ENCODE measurements around the gene FAT4.

FAT4 gene

DNA sequence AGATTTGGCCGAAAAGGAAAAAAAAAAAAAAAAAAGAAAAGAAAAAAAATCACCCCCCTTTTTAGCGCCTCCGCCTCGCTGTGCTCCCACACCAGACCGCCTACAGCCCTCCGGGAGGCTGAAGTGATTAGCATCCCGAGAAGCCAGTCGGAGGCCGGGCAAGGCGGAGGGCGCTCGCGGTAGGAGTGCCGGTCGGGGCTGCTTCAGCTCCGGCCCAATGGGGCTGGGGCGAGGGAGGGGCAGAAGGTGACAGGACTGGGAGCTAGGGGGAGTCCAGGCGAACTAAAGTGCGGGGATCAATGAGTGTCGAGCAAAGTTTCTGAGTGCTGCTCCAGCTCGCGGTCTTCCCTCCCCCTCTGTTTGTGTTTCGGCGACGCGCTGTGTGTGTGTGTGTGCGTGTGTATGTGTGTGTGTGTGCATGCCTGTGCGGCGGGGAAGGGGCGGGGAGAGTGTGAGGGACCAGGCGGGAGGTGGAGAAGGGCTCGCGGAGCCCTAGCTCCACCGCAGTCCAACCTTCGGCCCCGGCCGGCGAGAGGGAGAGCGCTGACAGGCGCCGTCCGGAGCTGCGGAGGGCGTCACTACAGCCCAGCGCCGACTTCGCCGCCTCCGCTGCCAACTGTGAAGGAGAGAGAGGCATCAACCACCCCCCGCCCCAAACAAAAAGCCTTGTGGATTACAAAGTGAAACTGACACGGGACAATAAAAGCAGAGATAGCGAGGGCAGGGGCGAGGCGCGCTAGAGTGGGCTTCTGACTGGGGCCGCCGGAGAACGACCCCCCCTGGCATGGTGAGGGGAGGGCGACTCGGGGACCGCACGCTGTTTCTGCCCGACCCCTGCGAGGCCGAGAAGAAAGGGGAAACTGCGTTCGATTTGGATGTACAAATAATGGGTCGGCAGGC lies at the start of gene FAT4:
TSS of gene FAT4 (plus strand) at position 280 of the 900 bp plus-strand sequence. CDS start 1,457 bp downstream, outside the sequence.
- DNase-seq (ENCODE audit: extremely low read depth in 1 of 2, low read depth in 1 of 2), result peak in 1 of 2 donors; percentile 10

GRCh38 chr4:125265846-125266245 lies 48.9 kb upstream of the FAT4 start:
- DNase-seq (ENCODE audit: extremely low read depth in 1 of 2, low read depth in 1 of 2), result no peak

GRCh38 chr4:125266901-125267604 lies 47.7 kb upstream of the FAT4 start:
- no peak for DNase-seq (ENCODE audit: extremely low read depth in 1 of 2, low read depth in 1 of 2)

DNA sequence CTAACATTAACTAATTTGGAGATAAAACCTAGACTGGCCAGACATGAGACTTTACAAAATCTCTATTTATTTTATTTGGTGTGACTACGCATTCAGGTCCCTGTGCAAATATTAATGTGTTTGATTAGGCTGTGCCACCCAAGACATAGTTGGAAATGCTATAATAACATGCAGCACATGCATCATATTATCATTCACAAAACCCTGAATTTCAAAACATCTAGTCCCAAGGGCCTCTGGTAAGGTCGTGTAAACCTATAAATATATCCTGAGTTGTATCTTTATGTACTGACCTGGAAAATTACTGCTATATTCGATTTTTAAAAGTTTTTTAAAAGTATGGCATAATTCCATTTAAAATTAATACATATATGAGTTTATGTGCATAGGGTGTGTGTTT lies 47.1 kb upstream of the FAT4 start:
- DNase-seq (ENCODE audit: extremely low read depth in 1 of 2, low read depth in 1 of 2), result no peak

DNA sequence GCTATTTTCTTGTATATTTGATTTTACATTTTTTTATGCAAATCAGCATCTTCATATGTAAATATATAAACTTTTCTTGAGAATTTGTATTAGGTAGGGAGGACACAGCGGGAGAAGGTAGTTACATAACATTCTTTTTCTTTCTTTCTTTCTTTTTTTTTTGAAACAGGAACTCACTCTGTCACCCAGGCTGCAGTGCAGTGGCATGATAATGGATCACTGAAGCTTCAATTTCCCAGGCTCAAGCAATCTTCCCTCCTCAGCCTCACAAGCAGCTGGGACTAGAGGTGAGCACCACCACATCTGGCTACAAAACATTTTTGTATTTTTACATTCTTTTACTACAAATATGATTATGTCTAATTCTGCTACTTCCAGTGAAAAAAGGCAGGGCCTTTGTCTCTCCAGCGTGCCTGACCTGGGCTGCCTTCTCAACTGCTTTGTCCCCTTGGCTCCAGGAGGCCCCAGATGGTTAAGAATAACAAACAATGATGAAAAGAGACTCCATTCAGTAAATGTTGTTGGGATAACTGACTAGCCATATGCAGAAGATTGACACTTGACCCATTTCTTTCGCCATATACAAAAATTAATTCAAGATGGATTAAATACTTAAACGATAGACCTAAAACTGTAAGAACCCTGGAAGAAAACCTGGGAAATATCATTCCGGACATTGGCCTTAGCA lies 46.5 kb upstream of the FAT4 start:
- DNase-seq (ENCODE audit: extremely low read depth in 1 of 2, low read depth in 1 of 2), result no peak

- no peak for DNase-seq (ENCODE audit: extremely low read depth in 1 of 2, low read depth in 1 of 2)
Observed at GRCh38 chr4:125276811-125277210, 37.9 kb upstream of the FAT4 start.

- DNase-seq (ENCODE audit: extremely low read depth in 1 of 2, low read depth in 1 of 2), result no peak
Observed at GRCh38 chr4:125277790-125278189, 37.0 kb upstream of the FAT4 start.

DNA sequence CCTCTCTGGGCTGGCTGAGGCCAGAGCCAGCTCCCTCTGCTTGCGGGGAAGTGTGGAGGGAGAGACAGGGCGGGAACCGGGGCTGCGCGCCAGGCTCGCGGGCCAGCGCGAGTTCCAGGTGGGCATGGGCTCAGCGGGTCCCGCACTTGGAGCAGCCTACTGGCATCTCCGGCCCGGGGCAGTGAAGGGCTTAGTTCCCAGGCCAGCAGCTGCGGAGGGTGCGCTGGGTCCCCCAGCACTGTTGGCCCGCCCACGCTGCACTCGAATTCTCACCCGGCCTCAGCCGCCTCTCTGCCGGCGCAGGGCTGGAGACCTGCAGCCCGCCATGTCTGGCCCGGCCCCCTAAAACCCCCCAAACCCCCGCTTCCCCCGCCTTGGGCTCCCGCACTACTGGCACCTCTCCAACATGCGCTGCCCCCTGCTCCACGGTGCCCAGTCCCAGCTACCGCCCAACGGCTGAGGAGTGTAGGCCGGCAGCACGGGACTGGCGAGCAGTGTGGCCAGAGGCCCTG lies 33.8 kb upstream of the FAT4 start:
- DNase-seq (ENCODE audit: extremely low read depth in 1 of 2, low read depth in 1 of 2), result no peak

GRCh38 chr4:125283707-125284279 lies 31.0 kb upstream of the FAT4 start:
- no peak for DNase-seq (ENCODE audit: extremely low read depth in 1 of 2, low read depth in 1 of 2)

GRCh38 chr4:125297116-125297515 lies 17.6 kb upstream of the FAT4 start:
- DNase-seq (ENCODE audit: extremely low read depth in 1 of 2, low read depth in 1 of 2), result no peak

DNA sequence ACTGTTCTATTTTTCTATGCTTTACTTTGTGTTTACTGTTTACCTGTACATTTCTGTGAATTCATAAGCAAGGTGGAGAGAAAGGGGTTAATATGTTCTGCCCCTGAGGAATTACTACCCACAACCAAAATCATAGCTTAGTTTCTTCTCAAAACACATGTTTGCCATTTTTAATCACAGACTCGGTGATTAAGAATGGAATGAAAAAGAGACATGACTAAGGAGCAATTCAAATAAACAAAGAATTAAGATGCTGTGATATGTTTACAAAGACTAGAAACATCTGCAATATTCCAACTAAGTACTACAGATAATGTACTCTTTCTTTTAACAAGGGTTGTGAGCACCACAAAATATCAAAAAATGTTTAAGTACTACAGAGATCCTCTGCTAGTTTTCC lies 11.7 kb upstream of the FAT4 start:
- DNase-seq (ENCODE audit: extremely low read depth in 1 of 2, low read depth in 1 of 2), result no peak

DNA sequence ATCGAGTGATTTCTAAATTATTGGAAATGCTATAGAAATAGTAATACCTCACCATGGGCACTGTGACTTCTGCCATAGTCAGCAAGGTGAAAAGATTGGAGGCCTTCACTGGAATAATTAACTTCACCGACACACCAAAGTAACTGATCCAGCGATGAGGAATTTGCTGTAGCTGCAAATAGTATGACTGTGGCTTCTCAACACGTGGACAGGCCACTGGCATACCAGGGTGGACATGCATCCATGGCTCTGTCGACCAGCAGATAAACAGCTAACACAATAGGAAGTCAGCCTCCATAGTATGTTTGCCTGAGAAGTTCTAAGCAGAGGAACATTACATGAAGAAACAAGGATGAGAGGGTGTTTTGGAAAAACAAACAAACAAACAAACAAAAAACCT lies 10.9 kb upstream of the FAT4 start:
- DNase-seq (ENCODE audit: extremely low read depth in 1 of 2, low read depth in 1 of 2), result no peak

DNA sequence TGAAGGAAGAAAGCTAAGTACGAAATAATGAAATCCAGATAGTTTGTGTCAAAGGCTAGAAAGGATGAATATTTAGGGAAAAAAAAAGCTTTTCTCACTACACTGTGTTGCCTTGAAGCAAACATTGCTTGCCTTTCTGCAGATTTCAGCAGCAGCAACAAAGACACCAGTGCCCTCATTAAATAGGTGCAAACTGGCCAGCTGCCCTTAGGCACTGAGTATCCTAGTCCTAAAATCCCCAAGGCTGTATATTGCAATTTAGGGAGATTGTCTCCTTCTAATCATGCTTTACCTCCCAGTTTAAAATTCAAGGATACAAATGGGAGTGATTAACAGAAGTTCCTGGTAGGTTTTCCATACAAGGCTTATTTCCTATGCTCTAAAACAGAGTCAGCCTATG lies 8.6 kb upstream of the FAT4 start:
- no peak for DNase-seq (ENCODE audit: extremely low read depth in 1 of 2, low read depth in 1 of 2)

GRCh38 chr4:125306533-125306932 lies 8.2 kb upstream of the FAT4 start:
- no peak for DNase-seq (ENCODE audit: extremely low read depth in 1 of 2, low read depth in 1 of 2)

- no peak for DNase-seq (ENCODE audit: extremely low read depth in 1 of 2, low read depth in 1 of 2)
Observed at GRCh38 chr4:125311503-125311902, 3.3 kb upstream of the FAT4 start.

DNA sequence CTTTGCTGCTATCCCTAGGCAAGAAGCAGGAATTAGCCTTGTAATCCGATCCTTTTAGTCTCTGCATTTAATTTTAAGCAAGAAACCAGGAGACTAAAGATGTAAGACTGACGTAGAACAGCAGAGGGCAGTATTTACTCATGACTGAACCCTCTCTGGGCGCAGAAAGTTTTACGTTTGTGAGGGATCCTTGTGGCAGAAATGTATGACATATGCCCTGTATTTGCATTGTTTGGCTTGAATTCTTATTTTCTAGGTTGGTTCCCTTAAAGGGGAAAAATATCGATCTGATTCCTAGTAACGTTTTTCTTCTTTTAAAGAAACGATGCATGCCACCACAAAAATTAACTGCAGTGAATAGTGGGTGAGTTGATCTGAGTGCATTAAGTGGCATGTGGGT lies 1.3 kb upstream of the FAT4 start:
- DNase-seq (ENCODE audit: extremely low read depth in 1 of 2, low read depth in 1 of 2), result no peak

- no peak for DNase-seq (ENCODE audit: extremely low read depth in 1 of 2, low read depth in 1 of 2)
Observed at GRCh38 chr4:125313989-125314667, 627 bp upstream of the FAT4 start.

DNA sequence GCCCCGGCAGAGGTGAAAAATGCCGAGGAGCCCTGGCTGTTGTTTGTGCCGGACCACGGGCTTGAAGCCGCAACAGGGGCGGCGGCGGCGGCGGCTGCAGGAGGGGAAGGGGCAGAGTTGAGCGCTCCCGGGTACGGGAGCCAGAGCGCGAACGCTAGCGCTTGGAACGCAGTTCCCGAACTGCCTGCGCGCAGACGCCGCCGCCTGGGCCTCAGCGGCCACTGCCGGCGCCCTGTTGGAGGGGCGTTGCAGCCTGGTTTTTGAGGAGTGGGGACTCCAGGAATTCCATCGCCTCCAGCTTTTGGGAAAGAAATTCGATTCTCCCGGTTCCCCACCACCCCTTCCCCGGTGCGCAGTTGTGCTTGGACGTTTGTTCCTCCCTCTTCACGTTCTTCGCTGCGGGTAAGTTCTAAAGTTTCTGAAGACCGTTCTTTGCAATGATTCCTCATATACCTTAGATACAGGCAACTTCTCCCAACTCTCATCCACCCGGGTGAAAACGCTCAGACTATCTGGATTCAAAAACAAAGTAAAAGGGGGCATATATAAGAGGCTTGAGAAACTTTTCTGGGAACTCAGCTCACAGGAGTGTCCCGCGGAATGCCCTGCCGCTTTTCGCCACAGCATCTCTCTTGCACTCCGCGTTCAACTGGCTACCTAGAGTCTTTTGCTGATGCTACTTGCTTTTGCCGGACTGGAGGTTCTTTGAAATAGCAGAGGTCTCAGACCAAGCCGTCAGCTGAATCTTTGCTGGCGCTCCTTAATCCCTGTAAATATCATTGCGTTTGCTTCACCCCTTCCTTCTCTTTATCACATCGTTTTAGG lies 1.0 kb downstream of the FAT4 start:
- no peak for DNase-seq (ENCODE audit: extremely low read depth in 1 of 2, low read depth in 1 of 2)

DNA sequence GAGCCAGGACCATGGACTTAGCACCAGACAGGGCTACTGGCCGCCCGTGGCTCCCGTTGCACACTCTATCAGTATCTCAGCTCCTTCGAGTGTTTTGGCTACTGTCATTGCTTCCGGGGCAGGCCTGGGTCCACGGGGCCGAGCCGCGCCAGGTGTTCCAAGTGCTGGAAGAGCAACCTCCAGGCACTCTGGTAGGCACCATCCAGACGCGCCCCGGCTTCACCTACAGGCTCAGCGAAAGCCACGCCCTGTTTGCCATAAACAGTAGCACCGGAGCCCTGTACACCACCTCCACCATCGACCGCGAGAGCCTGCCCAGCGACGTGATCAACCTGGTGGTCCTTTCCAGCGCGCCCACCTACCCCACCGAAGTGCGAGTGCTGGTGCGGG lies 1.6 kb downstream of the FAT4 start:
- DNase-seq (ENCODE audit: extremely low read depth in 1 of 2, low read depth in 1 of 2), result no peak
